Prostate gland (tissue), 2 donors: Measurements from ENCODE around the gene BRPF1.

Experiments
- POLR2A ChIP-seq: fragments of 450-650 bp; IDR thresholded peaks from one replicate; pipeline ENCODE4 v1.6.1; 2016; ENCODE audit warnings: antibody characterized with exemption, mild to moderate bottlenecking
- POLR2AphosphoS5 ChIP-seq: sonication (generic); formaldehyde crosslinking; IDR thresholded peaks from one replicate; pipeline ENCODE4 v1.6.1; 2017; ENCODE audit warnings: antibody characterized with exemption
- TF ChIP-seq, protein P1 (sequence below), 4 experiments: fragments of 200-600 bp in 2 of 4; fragments of 450-650 bp in 2 of 4; sonication (generic) in 2 of 4; IDR thresholded peaks; 1 replicate in 3 of 4; 2 replicates in 1 of 4; pipeline ENCODE4 v1.5.1; 2016 to 2019; ENCODE audit warnings: antibody characterized with exemption in 4 of 4, mild to moderate bottlenecking in 2 of 4, moderate library complexity in 2 of 4

DNA sequence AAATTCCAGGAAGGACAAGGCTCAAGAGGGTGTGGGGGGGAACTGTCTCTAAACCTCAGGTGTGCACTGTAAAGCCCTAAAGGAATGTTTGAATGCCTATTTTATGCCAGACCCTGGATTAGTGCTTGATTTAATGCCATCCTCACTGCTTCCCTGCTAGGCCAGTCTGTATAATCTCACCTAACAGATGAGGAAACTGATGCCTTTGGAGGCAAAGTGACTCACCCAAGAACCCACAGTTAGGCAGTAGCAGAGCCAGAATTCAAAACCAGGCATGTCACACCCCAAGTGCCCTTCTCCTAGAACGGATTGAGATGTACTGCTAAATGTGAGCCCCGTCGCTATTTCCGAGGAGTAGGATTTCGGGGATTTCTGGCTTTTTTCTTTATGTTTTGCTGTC lies 30.4 kb downstream of the BRPF1 start:
- TF ChIP-seq, protein P1, sequence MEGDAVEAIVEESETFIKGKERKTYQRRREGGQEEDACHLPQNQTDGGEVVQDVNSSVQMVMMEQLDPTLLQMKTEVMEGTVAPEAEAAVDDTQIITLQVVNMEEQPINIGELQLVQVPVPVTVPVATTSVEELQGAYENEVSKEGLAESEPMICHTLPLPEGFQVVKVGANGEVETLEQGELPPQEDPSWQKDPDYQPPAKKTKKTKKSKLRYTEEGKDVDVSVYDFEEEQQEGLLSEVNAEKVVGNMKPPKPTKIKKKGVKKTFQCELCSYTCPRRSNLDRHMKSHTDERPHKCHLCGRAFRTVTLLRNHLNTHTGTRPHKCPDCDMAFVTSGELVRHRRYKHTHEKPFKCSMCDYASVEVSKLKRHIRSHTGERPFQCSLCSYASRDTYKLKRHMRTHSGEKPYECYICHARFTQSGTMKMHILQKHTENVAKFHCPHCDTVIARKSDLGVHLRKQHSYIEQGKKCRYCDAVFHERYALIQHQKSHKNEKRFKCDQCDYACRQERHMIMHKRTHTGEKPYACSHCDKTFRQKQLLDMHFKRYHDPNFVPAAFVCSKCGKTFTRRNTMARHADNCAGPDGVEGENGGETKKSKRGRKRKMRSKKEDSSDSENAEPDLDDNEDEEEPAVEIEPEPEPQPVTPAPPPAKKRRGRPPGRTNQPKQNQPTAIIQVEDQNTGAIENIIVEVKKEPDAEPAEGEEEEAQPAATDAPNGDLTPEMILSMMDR (IDR thresholded peaks at IDR 0.05), result no peak
- TF ChIP-seq POLR2A (no peak), POLR2AphosphoS5 (no peak)
